DND-41 (cell line): Measurements from ENCODE around the gene SLC25A6.

Experiments
- ATAC-seq: fragments of 200-7000 bp; cut with Tn5 transposase; 3 replicates; pipeline ENCODE4 v1.9.1; 2021; ENCODE audit warnings: low read depth; ENCODE audit not compliant: insufficient read depth
- DNase-seq: peaks from one replicate; pipeline ENCODE4 v3.0.0-alpha.2; 2020
- H2AFZ ChIP-seq: 2 replicates; pipeline ENCODE4 v1.6.0; 2012; ENCODE audit warnings: low read depth, low read length
- H3K27ac ChIP-seq: 2 replicates; pipeline ENCODE4 v1.5.1; 2012; ENCODE audit warnings: low read length, inconsistent platforms
- H3K27me3 ChIP-seq: fragments of 200-600 bp; sonication (generic); 2 replicates; pipeline ENCODE4 v1.6.0; 2012; ENCODE audit warnings: low read length, mild to moderate bottlenecking, inconsistent platforms; ENCODE audit not compliant: insufficient read depth, poor library complexity
- H3K36me3 ChIP-seq: 2 replicates; pipeline ENCODE4 v1.5.1; 2012; ENCODE audit warnings: low read length, inconsistent platforms; ENCODE audit not compliant: insufficient read depth
- H3K4me1 ChIP-seq: 2 replicates; pipeline ENCODE4 v1.5.1; 2012; ENCODE audit warnings: mild to moderate bottlenecking, low read length; ENCODE audit not compliant: insufficient read depth
- H3K4me2 ChIP-seq: 2 replicates; pipeline ENCODE4 v1.6.0; 2012; ENCODE audit warnings: mild to moderate bottlenecking, moderate library complexity, low read length, inconsistent platforms; ENCODE audit not compliant: insufficient read depth
- H3K4me3 ChIP-seq, 2 experiments: fragments of 200-600 bp in 1 of 2; shearing (Covaris generic) in 1 of 2; 2 replicates each; pipeline ENCODE4 v1.5.1; 2012 to 2016; ENCODE audit warnings: inconsistent platforms in 2 of 2, low read length in 2 of 2, mild to moderate bottlenecking in 2 of 2, low read depth in 1 of 2, moderate library complexity in 1 of 2
- H3K79me2 ChIP-seq: 2 replicates; pipeline ENCODE4 v1.6.0; 2012; ENCODE audit warnings: low read length, inconsistent platforms; ENCODE audit not compliant: insufficient read depth
- H3K9ac ChIP-seq: 2 replicates; pipeline ENCODE4 v1.6.0; 2012; ENCODE audit warnings: low read depth, mild to moderate bottlenecking, inconsistent platforms, low read length, moderate library complexity
- H3K9me3 ChIP-seq: 2 replicates; pipeline ENCODE4 v1.5.1; 2012; ENCODE audit warnings: low read length, moderate library complexity, mild to moderate bottlenecking, inconsistent platforms; ENCODE audit not compliant: insufficient read depth, severe bottlenecking
- H4K20me1 ChIP-seq: 2 replicates; pipeline ENCODE4 v1.6.0; 2012; ENCODE audit warnings: low read length; ENCODE audit not compliant: insufficient read depth
- CTCF ChIP-seq: IDR thresholded peaks from 2 replicates; pipeline ENCODE4 v1.5.1; 2012; ENCODE audit warnings: borderline replicate concordance, low read length, moderate library complexity, mild to moderate bottlenecking; ENCODE audit not compliant: poor library complexity, severe bottlenecking; ENCODE audit errors: extremely low read depth
- EZH2 ChIP-seq: IDR thresholded peaks from 3 replicates; pipeline ENCODE4 v1.6.1; 2012; ENCODE audit warnings: borderline replicate concordance, low read depth, mild to moderate bottlenecking, moderate library complexity, low read length, inconsistent platforms; ENCODE audit not compliant: severe bottlenecking

SLC25A6 gene

GRCh38 chrX:1391707-1392375 lies at the start of gene SLC25A6:
TSS of gene SLC25A6 (minus strand) at chrX:1392113. CDS start at chrX:1392009, 104 bp downstream.
- peak within 1 kb of the TSS; percentile 65 to 81 for H3K4me3 ChIP-seq
- DNase-seq (peak; percentile 99), ATAC-seq (peak; percentile 92)
- peak within 1 kb of the TSS; percentile 94 for H3K4me2 ChIP-seq
- H3K27ac ChIP-seq, result peak within 1 kb of the TSS; percentile 98
- H3K9me3 ChIP-seq, result no peaks in the 10 kb centered on the region
- peaks cover 91% of the 10 kb centered on the region for H3K79me2 ChIP-seq
- no peaks in the 10 kb centered on the region for H3K27me3 ChIP-seq
- peaks cover 76% of the 10 kb centered on the region for H3K36me3 ChIP-seq
- H3K9ac ChIP-seq, result peak within 1 kb of the TSS; percentile 96
- TF ChIP-seq CTCF (peak; percentile 8), EZH2 (no peak)
- peak within 1 kb of the TSS; percentile 77 for H2AFZ ChIP-seq
- peaks cover 75% of the 10 kb centered on the region for H4K20me1 ChIP-seq
- peaks cover 61% of the 10 kb centered on the region for H3K4me1 ChIP-seq

GRCh38 chrX:1440506-1440905 lies 48.6 kb upstream of the SLC25A6 start:
- Histone ChIP-seq H2AFZ (no peak overlapping the region), H3K36me3 (peaks cover 62% of the 10 kb centered on the region), H3K79me2 (peaks cover 28% of the 10 kb centered on the region), H3K4me1 (no peaks in the 10 kb centered on the region), H3K4me3 (no peak overlapping the region), H4K20me1 (no peaks in the 10 kb centered on the region), H3K9me3 (no peaks in the 10 kb centered on the region), H3K27me3 (no peaks in the 10 kb centered on the region), H3K27ac (no peak overlapping the region), H3K4me2 (no peak overlapping the region), H3K9ac (no peak overlapping the region)
- ATAC-seq (no peak), DNase-seq (no peak)
- TF ChIP-seq EZH2 (no peak), CTCF (no peak)

GRCh38 chrX:1435241-1435895 lies 43.5 kb upstream of the SLC25A6 start:
- Histone ChIP-seq H3K36me3 (peaks cover 63% of the 10 kb centered on the region), H3K79me2 (no peaks in the 10 kb centered on the region), H3K4me2 (no peak overlapping the region), H3K9ac (no peak overlapping the region), H3K4me1 (no peaks in the 10 kb centered on the region), H3K4me3 (no peak overlapping the region), H3K27me3 (no peaks in the 10 kb centered on the region), H4K20me1 (peaks cover 2% of the 10 kb centered on the region; the same call in 1 of the 2 replicates), H3K27ac (no peak overlapping the region), H2AFZ (no peak overlapping the region), H3K9me3 (no peaks in the 10 kb centered on the region)
- ATAC-seq (peak; percentile 20; the same call in 1 of the 3 replicates), DNase-seq (no peak)
- TF ChIP-seq CTCF, result no peak
- no peak for TF ChIP-seq EZH2
